NAMALWA (cell line): ENCODE results near the gene RPS6KL1.

ENCODE experiments used
- DNase-seq: peaks from one replicate; pipeline ENCODE4 v3.0.0-alpha.2; 2015; ENCODE audit warnings: low spot score

RPS6KL1 gene, protein sequence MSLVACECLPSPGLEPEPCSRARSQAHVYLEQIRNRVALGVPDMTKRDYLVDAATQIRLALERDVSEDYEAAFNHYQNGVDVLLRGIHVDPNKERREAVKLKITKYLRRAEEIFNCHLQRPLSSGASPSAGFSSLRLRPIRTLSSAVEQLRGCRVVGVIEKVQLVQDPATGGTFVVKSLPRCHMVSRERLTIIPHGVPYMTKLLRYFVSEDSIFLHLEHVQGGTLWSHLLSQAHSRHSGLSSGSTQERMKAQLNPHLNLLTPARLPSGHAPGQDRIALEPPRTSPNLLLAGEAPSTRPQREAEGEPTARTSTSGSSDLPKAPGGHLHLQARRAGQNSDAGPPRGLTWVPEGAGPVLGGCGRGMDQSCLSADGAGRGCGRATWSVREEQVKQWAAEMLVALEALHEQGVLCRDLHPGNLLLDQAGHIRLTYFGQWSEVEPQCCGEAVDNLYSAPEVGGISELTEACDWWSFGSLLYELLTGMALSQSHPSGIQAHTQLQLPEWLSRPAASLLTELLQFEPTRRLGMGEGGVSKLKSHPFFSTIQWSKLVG

GRCh38 chr14:74922752-74923401 is at the start of gene RPS6KL1:
Gene RPS6KL1 (minus strand): TSS chr14:74923260. CDS start chr14:74921541, 1,719 bp downstream.
- DNase-seq, result peak; percentile 73

- no peak for DNase-seq
These were observed 45.8 kb upstream of the RPS6KL1 start for GRCh38 chr14:74968811-74969210.

DNA sequence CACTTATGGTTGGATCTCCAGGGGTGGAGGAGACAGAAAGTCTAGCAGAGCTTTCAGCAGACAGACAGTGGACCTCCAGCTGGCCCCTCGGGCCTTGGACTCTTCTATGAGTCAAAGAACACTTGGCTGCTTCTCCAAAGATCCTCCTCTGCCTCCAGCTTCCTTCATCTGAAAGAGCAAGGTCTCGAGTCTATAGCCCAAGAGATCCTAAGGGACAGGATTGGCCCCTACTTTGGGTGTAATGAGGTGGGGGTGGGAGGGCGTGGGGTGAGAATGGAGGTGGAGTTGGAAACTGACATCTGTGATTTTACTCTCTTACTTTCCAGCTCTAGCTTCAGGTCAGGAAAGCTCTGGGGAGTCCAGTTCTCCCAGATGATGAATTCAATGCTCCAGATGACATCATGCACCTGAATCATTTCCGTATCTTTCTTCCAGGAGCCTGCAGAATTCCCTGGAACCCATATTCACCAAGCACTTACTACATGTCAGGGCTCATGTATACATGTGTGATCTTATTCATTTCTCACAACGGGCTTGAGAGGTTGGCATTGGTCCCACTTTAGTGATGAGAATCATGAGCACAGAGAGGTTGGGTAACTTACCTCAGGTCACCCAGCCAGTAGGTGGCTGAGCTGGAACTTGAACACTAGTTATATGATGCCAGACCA is 42.6 kb upstream of the RPS6KL1 start:
- no peak for DNase-seq

DNA sequence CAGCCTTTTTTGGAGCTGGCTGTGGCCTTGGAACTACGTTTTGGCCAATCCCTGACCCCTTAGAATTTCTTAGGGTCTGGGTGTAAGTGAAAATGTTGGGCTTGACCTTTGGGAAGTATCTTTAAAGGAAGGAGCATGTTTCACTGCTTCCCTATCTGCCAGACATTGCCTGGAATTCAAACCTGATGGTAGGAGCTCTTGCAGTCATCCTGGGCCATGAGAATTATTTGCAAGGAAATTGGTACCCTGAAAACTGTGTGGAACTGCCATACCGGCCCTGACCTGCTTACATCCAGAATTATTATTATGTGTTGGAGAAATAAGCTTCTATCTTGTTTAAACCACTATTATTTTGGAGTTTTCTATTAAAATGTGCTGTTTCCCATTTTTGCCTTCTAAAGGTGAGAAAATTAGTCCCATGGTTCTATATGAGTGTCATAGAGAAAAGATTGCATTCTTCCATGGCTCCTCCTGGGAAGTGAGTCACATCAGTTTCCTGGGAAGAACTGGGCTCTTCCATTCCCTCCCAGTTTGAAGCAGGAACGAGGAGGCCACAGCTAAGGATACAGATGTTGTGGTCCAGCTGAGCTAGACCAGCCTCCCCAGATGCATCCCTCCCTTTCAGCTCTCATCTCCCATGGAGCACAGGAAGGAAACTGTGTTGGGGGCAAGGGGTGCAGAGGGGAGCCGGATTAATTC is 41.9 kb upstream of the RPS6KL1 start:
- DNase-seq, result no peak

- DNase-seq, result no peak
These were observed 40.7 kb upstream of the RPS6KL1 start for GRCh38 chr14:74963705-74964271.

- DNase-seq, result no peak
These were observed 40.2 kb upstream of the RPS6KL1 start for GRCh38 chr14:74963178-74963704.

DNA sequence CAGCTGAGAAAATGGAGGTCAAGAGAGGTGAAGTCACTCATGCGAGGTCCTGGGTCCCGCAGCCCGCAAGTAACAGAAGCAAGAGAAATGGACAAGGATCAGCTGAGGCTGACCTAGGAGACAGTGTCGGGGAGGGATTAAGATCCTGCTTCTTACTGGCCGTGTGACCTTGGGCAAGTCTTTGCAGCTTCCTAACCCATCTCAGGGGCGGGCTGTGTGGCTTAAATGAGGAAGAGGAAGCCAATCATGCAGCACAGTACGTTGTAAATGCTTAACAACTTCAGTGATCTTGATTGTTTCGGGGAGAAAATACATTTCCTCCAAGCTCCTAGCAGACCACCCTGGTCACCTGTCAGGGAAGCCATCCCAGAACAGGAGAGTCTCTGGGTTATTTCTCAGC is 39.4 kb upstream of the RPS6KL1 start:
- DNase-seq, result no peak

DNA sequence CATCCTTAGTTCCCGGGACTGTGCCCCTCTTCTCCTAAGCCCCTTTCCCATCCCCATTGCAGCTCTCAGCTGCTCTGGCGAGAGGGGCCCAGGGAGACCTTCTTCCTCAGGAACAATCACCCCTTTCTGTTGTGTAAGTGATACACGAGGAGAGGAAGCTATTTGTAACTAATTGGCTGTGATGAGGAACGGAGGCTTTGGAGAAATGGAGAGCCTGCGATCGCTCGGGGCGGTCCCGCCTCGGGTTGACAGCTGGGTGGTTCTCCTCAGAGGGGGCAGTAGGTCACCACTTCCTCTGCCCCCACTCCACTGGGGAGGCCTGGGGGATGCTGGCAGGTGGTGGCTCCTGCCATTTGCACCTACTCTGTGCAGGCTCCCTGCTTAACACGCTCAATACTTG is 39.0 kb upstream of the RPS6KL1 start:
- no peak for DNase-seq

GRCh38 chr14:74961238-74961911 is 38.3 kb upstream of the RPS6KL1 start:
- no peak for DNase-seq

DNA sequence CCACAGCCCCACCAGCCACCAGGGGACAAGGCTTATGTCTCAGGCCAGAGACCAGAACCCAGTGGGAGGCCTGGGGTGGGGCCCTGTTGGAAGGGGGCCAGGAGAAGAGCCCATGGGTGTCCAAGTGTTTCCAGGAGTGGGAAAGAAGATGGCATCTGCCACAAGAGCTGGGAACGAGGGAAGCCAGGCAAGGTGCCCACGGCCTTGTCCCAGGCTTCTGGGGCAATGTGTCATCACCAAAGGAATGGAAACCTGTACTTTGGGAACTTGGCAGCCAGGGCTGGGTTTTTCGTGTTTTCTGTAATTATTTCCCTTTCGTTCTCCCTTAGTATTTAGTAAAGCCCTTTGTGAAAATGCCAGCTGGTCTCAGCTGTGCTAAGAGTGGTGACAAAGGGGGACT is 37.7 kb upstream of the RPS6KL1 start:
- no peak for DNase-seq

GRCh38 chr14:74959596-74960180 is 36.6 kb upstream of the RPS6KL1 start:
- DNase-seq, result no peak

- DNase-seq, result no peak
These were observed 33.4 kb upstream of the RPS6KL1 start for GRCh38 chr14:74956280-74957072.

DNA sequence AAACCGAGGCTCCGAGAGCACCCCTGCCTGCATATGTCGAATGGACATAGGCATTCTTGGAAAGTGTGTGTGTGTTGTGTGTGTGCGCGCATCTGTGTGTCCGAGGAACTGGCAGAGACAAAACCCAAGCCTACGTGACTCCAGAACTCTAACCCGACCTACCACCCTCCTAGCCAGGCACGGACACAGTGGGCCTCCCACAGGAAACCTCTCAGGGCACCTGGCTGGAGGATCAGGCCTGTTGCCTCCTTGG is 32.9 kb upstream of the RPS6KL1 start:
- DNase-seq, result no peak

GRCh38 chr14:74955229-74956026 is 32.4 kb upstream of the RPS6KL1 start, which contains the start of gene PGF:
Gene PGF (minus strand): TSS chr14:74955597. CDS start chr14:74955242, 355 bp downstream.
- DNase-seq, result no peak

GRCh38 chr14:74954947-74955228 is 31.8 kb upstream of the RPS6KL1 start:
- DNase-seq, result no peak

GRCh38 chr14:74954232-74954946 is 31.3 kb upstream of the RPS6KL1 start:
- DNase-seq, result no peak

DNA sequence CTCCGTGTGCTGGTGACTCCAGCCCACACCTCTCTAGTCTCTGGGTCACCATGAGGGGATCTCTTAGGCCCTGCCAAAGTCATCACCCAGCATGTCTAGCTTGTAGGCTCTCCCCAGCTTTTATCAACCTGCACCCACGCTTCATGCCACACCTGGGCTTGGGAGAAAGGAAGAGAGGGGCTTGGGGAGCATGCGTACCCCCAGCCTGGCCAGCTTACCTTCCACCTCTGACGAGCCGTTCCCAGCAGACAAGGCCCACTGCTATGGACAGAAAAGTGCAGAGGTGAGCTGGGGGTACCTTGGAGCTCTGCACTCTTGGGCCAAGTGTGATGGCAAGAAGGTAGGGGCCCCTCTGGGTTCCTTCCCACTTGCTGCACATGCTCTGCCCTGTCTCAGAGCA is 30.6 kb upstream of the RPS6KL1 start:
- DNase-seq, result no peak

GRCh38 chr14:74952697-74953484 is 29.8 kb upstream of the RPS6KL1 start:
- no peak for DNase-seq
